Pancreas (tissue), 10 donors: Measurements from ENCODE around the gene FRMPD4. TPM values are rescaled to one million over a fixed set of nuclear protein-coding genes. Genes with fewer than 3 reads are reported as not detected.

Experiments
- ATAC-seq, 4 donors: fragments of 200-7000 bp; cut with Tn5 transposase; one replicate each; pipeline versions ENCODE4 v1.8.0 to v1.9.1; 2020; ENCODE audit warnings: mild to moderate bottlenecking in 4 of 4, moderate library complexity in 4 of 4
- DNase-seq, 6 donors: peaks; one replicate each; pipeline ENCODE4 v3.0.0-alpha.2; 2020
- FAIRE-seq: peaks from 2 replicates; lab custom pipeline; 2012; peaks lifted over from hg19 to GRCh38; lab: Jason Lieb, UNC
- H3K27ac ChIP-seq, 4 donors: fragments of 200-600 bp; sonication (generic); 1 replicate in 3 of 4; 2 replicates in 1 of 4; pipeline versions ENCODE4 v1.5.0 to v1.8.0; 2020
- H3K27me3 ChIP-seq, 4 donors: fragments of 200-600 bp; one replicate each; pipeline ENCODE4 v1.8.0; 2021
- H3K36me3 ChIP-seq, 3 donors: fragments of 200-600 bp; sonication (generic) in 1 of 3; one replicate each; pipeline versions ENCODE4 v1.5.0 to v1.8.0; 2020 to 2021
- H3K4me1 ChIP-seq, 3 donors: fragments of 200-600 bp; one replicate each; pipeline ENCODE4 v1.8.0; 2021
- H3K4me3 ChIP-seq, 4 donors: fragments of 200-600 bp; sonication (generic) in 2 of 4; one replicate each; pipeline versions ENCODE4 v1.5.0 to v1.8.0; 2020 to 2021
- H3K9me3 ChIP-seq, 4 donors: fragments of 200-600 bp; one replicate each; pipeline ENCODE4 v1.8.0; 2021
- WGBS, 2 donors: extraction: QIAGEN DNeasy Blood & Tissue Kit; methylation state at CpG; one replicate each; pipeline ENCODE4 v1.1.7; 2013; 5-methylcytosine and 5-hydroxymethylcytosine counted together
- intact Hi-C, 3 donors: fragments of 100-400 bp; cut with DNase I; formaldehyde crosslinking; loops; one replicate each; pipeline versions ENCODE4 v1.11.1 to v1.14.2; 2022
- polyA plus RNA-seq, 2 donors: library from polyadenylated mRNA; stranded (reverse); fragments of 200-250 nt; gene quantifications; one replicate each; pipeline ENCODE4 v1.2.3, GENCODE V29; 2013
- total RNA-seq, 6 donors: library from RNA; stranded (reverse); fragmentation: NEBNext Ultra II Directional in 4 of 6; extraction: Animal tissue kit (Norgen Biotek cat#: 25700) in 4 of 6; gene quantifications; one replicate each; pipeline versions ENCODE4 v1.2.1 to v1.2.4, GENCODE V29; 2021 to 2023
- TF ChIP-seq, protein P1 (sequence below), 4 donors: fragments of 200-600 bp; sonication (generic) in 3 of 4; IDR thresholded peaks; one replicate each; pipeline versions ENCODE4 v1.5.0 to v1.8.0; 2021; ENCODE audit warnings: antibody characterized with exemption in 4 of 4
- donor health status: healthy with polysubstance abuse.
- donor health status: DM: no; HTN: no; CAD: no; lungs with moderate emphysema.
- donor health status: DM: no; HTN: no; CAD: no.
- donor health status: control.
- donor health status: control.
- donor health status: Bipolar disorder and iron deficiency.
- donor health status: DM: yes; HTN: yes; CAD: no.
- donor health status: DM: no; HTN: no; CAD: no.
- donor health status: DM: no; HTN: no; CAD: no.
- donor health status: DM: yes; HTN: yes; CAD: no.

Gene FRMPD4
- total and polyA plus RNA-seq, 8 donors = 0.03 to 0.23 (median 0.06) TPM; not detected in 1

GRCh38 chrX:12278151-12278550, 139.9 kb downstream of the FRMPD4 start:
- no peak for DNase-seq
- ATAC-seq = no peak
- WGBS, 2 donors = 70 to 72% methylated on average over 1 of the region's 1 CpG
- Histone ChIP-seq H3K27ac (no peak overlapping the region), H3K36me3 (no peaks in the 10 kb centered on the region), H3K27me3 (peaks cover 0 to 6% (median 2%) of the 10 kb centered on the region in 4 donors), H3K9me3 (no peaks in the 10 kb centered on the region), H3K4me3 (no peak overlapping the region), H3K4me1 (no peaks in the 10 kb centered on the region)
- no peak for FAIRE-seq
- TF ChIP-seq, protein P1, sequence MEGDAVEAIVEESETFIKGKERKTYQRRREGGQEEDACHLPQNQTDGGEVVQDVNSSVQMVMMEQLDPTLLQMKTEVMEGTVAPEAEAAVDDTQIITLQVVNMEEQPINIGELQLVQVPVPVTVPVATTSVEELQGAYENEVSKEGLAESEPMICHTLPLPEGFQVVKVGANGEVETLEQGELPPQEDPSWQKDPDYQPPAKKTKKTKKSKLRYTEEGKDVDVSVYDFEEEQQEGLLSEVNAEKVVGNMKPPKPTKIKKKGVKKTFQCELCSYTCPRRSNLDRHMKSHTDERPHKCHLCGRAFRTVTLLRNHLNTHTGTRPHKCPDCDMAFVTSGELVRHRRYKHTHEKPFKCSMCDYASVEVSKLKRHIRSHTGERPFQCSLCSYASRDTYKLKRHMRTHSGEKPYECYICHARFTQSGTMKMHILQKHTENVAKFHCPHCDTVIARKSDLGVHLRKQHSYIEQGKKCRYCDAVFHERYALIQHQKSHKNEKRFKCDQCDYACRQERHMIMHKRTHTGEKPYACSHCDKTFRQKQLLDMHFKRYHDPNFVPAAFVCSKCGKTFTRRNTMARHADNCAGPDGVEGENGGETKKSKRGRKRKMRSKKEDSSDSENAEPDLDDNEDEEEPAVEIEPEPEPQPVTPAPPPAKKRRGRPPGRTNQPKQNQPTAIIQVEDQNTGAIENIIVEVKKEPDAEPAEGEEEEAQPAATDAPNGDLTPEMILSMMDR (IDR thresholded peaks at IDR 0.05) = no peak
- intact Hi-C loops = no loop called here

- DNase-seq = no peak
- TF ChIP-seq, protein P1 (IDR thresholded peaks at IDR 0.05) = no peak
- WGBS, 2 donors = 65 to 70% methylated on average over 2 of the region's 2 CpGs
These were observed 144.7 kb downstream of the FRMPD4 start for GRCh38 chrX:12282991-12283390.

GRCh38 chrX:12292996-12293765, 154.9 kb downstream of the FRMPD4 start:
- FAIRE-seq (no peak), DNase-seq (no peak), ATAC-seq (no peak)
- Histone ChIP-seq H3K4me1 (no peaks in the 10 kb centered on the region), H3K27ac (no peak overlapping the region), H3K4me3 (no peak overlapping the region), H3K27me3 (peaks cover 0 to 11% (median 4%) of the 10 kb centered on the region in 4 donors), H3K36me3 (no peaks in the 10 kb centered on the region), H3K9me3 (no peaks in the 10 kb centered on the region)
- intact Hi-C loops = no loop called here
- WGBS, 2 donors = 74 to 75% methylated on average over 7 of the region's 7 CpGs
- TF ChIP-seq, protein P1 (IDR thresholded peaks at IDR 0.05) = no peak

More at GRCh38 chrX:12282991-12283390, 144.7 kb downstream of the FRMPD4 start:
- Histone ChIP-seq H3K9me3 (no peaks in the 10 kb centered on the region), H3K4me3 (no peak overlapping the region), H3K27ac (no peak overlapping the region), H3K27me3 (no peaks in the 10 kb centered on the region), H3K36me3 (no peaks in the 10 kb centered on the region), H3K4me1 (no peaks in the 10 kb centered on the region)
- FAIRE-seq (no peak), ATAC-seq (no peak)
- intact Hi-C loops = no loop called here

- WGBS, 2 donors = 69% methylated on average over 4 of the region's 4 CpGs
- no peak overlapping the region for H3K4me3 ChIP-seq
- H3K27me3 ChIP-seq = peaks cover 0 to 7% (median 3%) of the 10 kb centered on the region in 4 donors
- no peaks in the 10 kb centered on the region for H3K9me3 ChIP-seq
- H3K4me1 ChIP-seq = no peaks in the 10 kb centered on the region
- no peak for DNase-seq
- intact Hi-C loops = no loop called here
- no peaks in the 10 kb centered on the region for H3K36me3 ChIP-seq
- no peak overlapping the region for H3K27ac ChIP-seq
- no peak for FAIRE-seq
- TF ChIP-seq, protein P1 (IDR thresholded peaks at IDR 0.05) = no peak
- no peak for ATAC-seq
These were observed 159.1 kb downstream of the FRMPD4 start for GRCh38 chrX:12297353-12297752.

- Histone ChIP-seq H3K27ac (no peak overlapping the region), H3K4me1 (no peaks in the 10 kb centered on the region), H3K36me3 (no peaks in the 10 kb centered on the region), H3K9me3 (no peaks in the 10 kb centered on the region), H3K4me3 (no peak overlapping the region), H3K27me3 (peaks cover 0 to 4% (median 0%) of the 10 kb centered on the region in 4 donors)
- 84 to 87% methylated on average over 3 of the region's 3 CpGs for WGBS, 2 donors
- TF ChIP-seq, protein P1 (IDR thresholded peaks at IDR 0.05) = no peak
- no peak for ATAC-seq
- no peak for DNase-seq
- intact Hi-C loops = no loop called here
- FAIRE-seq = no peak
These were observed 163.0 kb downstream of the FRMPD4 start for GRCh38 chrX:12301288-12301687.
